Upper lobe of left lung (tissue), 6 donors: ENCODE data around the gene CACNB3. TPM values are rescaled to one million over a fixed set of nuclear protein-coding genes. Genes with fewer than 3 reads are reported as not detected.
A peak's percentile ranks its signal among the peaks of the same experiment; 100 is the strongest.

Experiments
- ATAC-seq, 2 donors: fragments of 200-7000 bp; cut with Tn5 transposase; one replicate each; pipeline ENCODE4 v1.9.1; 2022; ENCODE audit warnings: mild to moderate bottlenecking in 2 of 2, moderate library complexity in 2 of 2; ENCODE audit not compliant: low FRiP score in 2 of 2
- DNase-seq, 2 donors: peaks; one replicate each; pipeline ENCODE4 v3.0.0-alpha.2; 2019 to 2020
- H3K27ac ChIP-seq, 4 donors: fragments of 200-600 bp; sonication (generic); one replicate each; pipeline ENCODE4 v1.5.1; 2016 to 2019
- H3K27me3 ChIP-seq, 4 donors: fragments of 200-600 bp; sonication (generic); one replicate each; pipeline ENCODE4 v1.5.1; 2017 to 2019
- H3K36me3 ChIP-seq, 4 donors: fragments of 200-600 bp; sonication (generic); one replicate each; pipeline ENCODE4 v1.5.1; 2016 to 2019
- H3K4me1 ChIP-seq, 4 donors: fragments of 200-600 bp; sonication (generic); one replicate each; pipeline ENCODE4 v1.5.1; 2018 to 2019
- H3K4me3 ChIP-seq, 4 donors: fragments of 200-600 bp; sonication (generic); one replicate each; pipeline ENCODE4 v1.5.1; 2017 to 2019; ENCODE audit warnings: mild to moderate bottlenecking in 2 of 4, moderate library complexity in 1 of 4
- H3K9me3 ChIP-seq, 4 donors: fragments of 200-600 bp; sonication (generic); one replicate each; pipeline ENCODE4 v1.5.1; 2018 to 2019
- EP300 ChIP-seq, 4 donors: sonication (generic); formaldehyde crosslinking; IDR thresholded peaks; one replicate each; pipeline ENCODE4 v1.5.1; 2017; ENCODE audit warnings: antibody characterized with exemption in 4 of 4, control low read depth in 2 of 4
- POLR2A ChIP-seq, 4 donors: fragments of 450-650 bp; IDR thresholded peaks; one replicate each; pipeline ENCODE4 v1.5.1; 2016 to 2017; ENCODE audit warnings: antibody characterized with exemption in 4 of 4, mild to moderate bottlenecking in 2 of 4
- POLR2AphosphoS5 ChIP-seq, 2 donors: sonication (generic); formaldehyde crosslinking; IDR thresholded peaks; one replicate each; pipeline ENCODE4 v1.5.1; 2017; ENCODE audit warnings: antibody characterized with exemption in 2 of 2
- WGBS, 2 donors: methylation state at CpG; one replicate each; pipeline ENCODE4 v1.1.5; 2017 to 2018; 5-methylcytosine and 5-hydroxymethylcytosine counted together
- total RNA-seq, 6 donors: library from RNA; depleted of rRNA in 4 of 6; stranded (reverse); fragments of >200 nt in 4 of 6; gene quantifications; one replicate each; pipeline versions ENCODE4 v1.1.0 to v1.2.1, GENCODE V29; 2016 to 2021
- TF ChIP-seq, protein P1 (sequence below), 6 experiments: fragments of 450-650 bp in 4 of 6; fragments of 200-600 bp in 2 of 6; sonication (generic) in 2 of 6; IDR thresholded peaks; one replicate each; pipeline ENCODE4 v1.5.1; 2016 to 2019; ENCODE audit warnings: antibody characterized with exemption in 6 of 6
- donor health status: DM: no; HTN: no; CAD: no; lungs with moderate emphysema.
- donor health status: DM: no; HTN: yes; CAD: no; lungs with severe emphysema.

CACNB3 gene
- total RNA-seq, 6 donors from 2014 or later: 9.1 to 21.2 (median 14.3) TPM

- WGBS, 2 donors: 92 to 94% methylated on average over 40 to 61 of the region's 63 CpGs
- Histone ChIP-seq H3K27me3 (no peaks in the 10 kb centered on the region), H3K9me3 (no peaks in the 10 kb centered on the region), H3K4me1 (peaks cover 23 to 35% (median 31%) of the 10 kb centered on the region in 4 donors), H3K4me3 (no peak overlapping the region), H3K36me3 (peaks cover 0 to 16% (median 12%) of the 10 kb centered on the region in 4 donors), H3K27ac (no peak overlapping the region)
- ATAC-seq: no peak
- DNase-seq: peak in 1 of 2 donors; percentile 77
- TF ChIP-seq EP300 (IDR thresholded peaks at IDR 0.05) (no peak), POLR2AphosphoS5 (IDR thresholded peaks at IDR 0.05) (no peak), POLR2A (IDR thresholded peaks at IDR 0.05) (no peak)
- TF ChIP-seq, protein P1, sequence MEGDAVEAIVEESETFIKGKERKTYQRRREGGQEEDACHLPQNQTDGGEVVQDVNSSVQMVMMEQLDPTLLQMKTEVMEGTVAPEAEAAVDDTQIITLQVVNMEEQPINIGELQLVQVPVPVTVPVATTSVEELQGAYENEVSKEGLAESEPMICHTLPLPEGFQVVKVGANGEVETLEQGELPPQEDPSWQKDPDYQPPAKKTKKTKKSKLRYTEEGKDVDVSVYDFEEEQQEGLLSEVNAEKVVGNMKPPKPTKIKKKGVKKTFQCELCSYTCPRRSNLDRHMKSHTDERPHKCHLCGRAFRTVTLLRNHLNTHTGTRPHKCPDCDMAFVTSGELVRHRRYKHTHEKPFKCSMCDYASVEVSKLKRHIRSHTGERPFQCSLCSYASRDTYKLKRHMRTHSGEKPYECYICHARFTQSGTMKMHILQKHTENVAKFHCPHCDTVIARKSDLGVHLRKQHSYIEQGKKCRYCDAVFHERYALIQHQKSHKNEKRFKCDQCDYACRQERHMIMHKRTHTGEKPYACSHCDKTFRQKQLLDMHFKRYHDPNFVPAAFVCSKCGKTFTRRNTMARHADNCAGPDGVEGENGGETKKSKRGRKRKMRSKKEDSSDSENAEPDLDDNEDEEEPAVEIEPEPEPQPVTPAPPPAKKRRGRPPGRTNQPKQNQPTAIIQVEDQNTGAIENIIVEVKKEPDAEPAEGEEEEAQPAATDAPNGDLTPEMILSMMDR (IDR thresholded peaks at IDR 0.05): no peak
Measured at GRCh38 chr12:48782457-48783395, 35.6 kb upstream of the CACNB3 start.

- WGBS, 2 donors: 88 to 94% methylated on average over 4 of the region's 4 CpGs
- Histone ChIP-seq H3K4me3 (no peak overlapping the region), H3K27ac (no peak overlapping the region), H3K9me3 (no peaks in the 10 kb centered on the region), H3K4me1 (peaks cover 23 to 42% (median 36%) of the 10 kb centered on the region in 4 donors), H3K36me3 (peaks cover 0 to 13% (median 10%) of the 10 kb centered on the region in 4 donors), H3K27me3 (no peaks in the 10 kb centered on the region)
- TF ChIP-seq EP300 (IDR thresholded peaks at IDR 0.05) (no peak), POLR2A (IDR thresholded peaks at IDR 0.05) (no peak), POLR2AphosphoS5 (IDR thresholded peaks at IDR 0.05) (no peak)
- TF ChIP-seq, protein P1 (IDR thresholded peaks at IDR 0.05): no peak
- DNase-seq (no peak), ATAC-seq (no peak)
Measured at GRCh38 chr12:48783432-48783831, 34.9 kb upstream of the CACNB3 start.

- peak overlapping the region in 2 of 4 donors; percentile 88 to 95 for H3K4me3 ChIP-seq
- ATAC-seq (no peak), DNase-seq (no peak)
- TF ChIP-seq POLR2A (IDR thresholded peaks at IDR 0.05) (no peak), EP300 (IDR thresholded peaks at IDR 0.05) (no peak), POLR2AphosphoS5 (IDR thresholded peaks at IDR 0.05) (no peak)
- TF ChIP-seq, protein P1 (IDR thresholded peaks at IDR 0.05): no peak
- peaks cover 0 to 13% (median 10%) of the 10 kb centered on the region in 4 donors for H3K36me3 ChIP-seq
- no peaks in the 10 kb centered on the region for H3K9me3 ChIP-seq
- H3K27ac ChIP-seq: peak overlapping the region in 3 of 4 donors; percentile 94 to 95 (median 95)
- H3K27me3 ChIP-seq: no peaks in the 10 kb centered on the region
- H3K4me1 ChIP-seq: peaks cover 18 to 30% (median 23%) of the 10 kb centered on the region in 4 donors
- WGBS, 2 donors: 51 to 52% methylated on average over 4 to 7 of the region's 7 CpGs
Measured at GRCh38 chr12:48786591-48787544, 31.4 kb upstream of the CACNB3 start.

- DNase-seq (no peak), ATAC-seq (peak; percentile 12 to 18)
- Histone ChIP-seq H3K27ac (peak overlapping the region; percentile 70 to 95 (median 94)), H3K27me3 (no peaks in the 10 kb centered on the region), H3K36me3 (peaks cover 0 to 3% (median 2%) of the 10 kb centered on the region in 4 donors), H3K4me3 (peak overlapping the region; percentile 82 to 95 (median 87)), H3K9me3 (no peaks in the 10 kb centered on the region), H3K4me1 (peaks cover 18 to 30% (median 23%) of the 10 kb centered on the region in 4 donors)
- 21 to 22% methylated on average over 10 to 11 of the region's 11 CpGs for WGBS, 2 donors
- no peak for TF ChIP-seq POLR2A (IDR thresholded peaks at IDR 0.05)
- no peak for TF ChIP-seq EP300 (IDR thresholded peaks at IDR 0.05)
- TF ChIP-seq, protein P1 (IDR thresholded peaks at IDR 0.05): no peak
- TF ChIP-seq POLR2AphosphoS5 (IDR thresholded peaks at IDR 0.05): no peak
Measured at GRCh38 chr12:48787791-48788523, 30.3 kb upstream of the CACNB3 start.
